T-helper 2 cell (primary cell): ENCODE measurements around the gene KCNJ16.
"Not testable (repeated sequence)": the region's sequence is repeated elsewhere in the genome, so short reads cannot be mapped to it uniquely, and the experiment has no call there.

ENCODE experiments used
- DNase-seq, 5 experiments: peaks; one replicate each; pipeline versions ENCODE4 v3.0.0 to v3.0.0-alpha.2; 2012 to 2022
- total RNA-seq, 2 donors: gene quantifications; one replicate each; lab custom pipeline; 2026; lab: John Stamatoyannopoulos, UW

The KCNJ16 gene
- total RNA-seq, result 0 reads per million in 2 donors

GRCh38 chr17:70074956-70075355, at the start of gene KCNJ16:
KCNJ16 (plus strand) TSS chr17:70075225; CDS start chr17:70132088, 56,863 bp downstream.
- DNase-seq, result no peak

DNA sequence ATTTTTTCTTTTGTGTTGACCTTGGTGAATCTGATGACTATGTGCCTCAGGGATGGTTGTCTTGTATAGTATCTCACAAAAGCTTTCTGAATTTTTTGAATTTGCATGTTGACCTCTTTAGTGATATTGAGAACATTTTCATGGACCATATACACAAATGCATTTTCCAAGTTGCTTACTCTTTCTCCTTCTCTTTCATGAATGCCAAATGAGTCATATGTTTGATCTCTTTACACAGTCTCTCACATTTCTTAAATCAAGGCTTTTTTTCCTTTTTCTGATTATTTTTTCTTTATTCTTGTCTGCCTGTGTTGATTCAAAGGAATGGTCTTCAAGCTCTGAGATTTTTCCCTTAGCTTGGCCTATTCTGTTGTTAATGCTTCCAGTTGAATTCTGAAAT, 46.6 kb upstream of the KCNJ16 start:
- no peak for DNase-seq

- no peak for DNase-seq
Measured at GRCh38 chr17:70028978-70029767, 45.9 kb upstream of the KCNJ16 start.

GRCh38 chr17:70030371-70030770, 44.7 kb upstream of the KCNJ16 start:
- DNase-seq, result no peak

DNA sequence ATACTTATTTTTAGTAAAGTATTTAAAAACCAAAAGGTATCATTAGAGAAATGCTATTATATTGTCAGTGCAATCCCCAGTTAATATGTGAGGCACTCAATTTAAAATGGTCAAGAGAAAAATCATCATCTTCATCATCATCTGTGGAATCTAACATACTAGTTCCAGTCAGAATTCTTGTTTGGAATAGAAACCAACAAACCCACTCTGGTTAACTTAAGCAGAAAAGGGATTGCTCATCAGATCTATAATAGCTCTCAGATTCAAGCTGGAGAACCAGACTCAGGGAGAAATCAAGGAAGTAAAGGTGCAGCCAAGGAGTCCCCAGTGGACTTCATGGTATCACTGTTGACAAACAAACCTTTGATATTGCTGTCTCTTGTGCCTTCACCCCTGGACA, 43.7 kb upstream of the KCNJ16 start:
- no peak for DNase-seq

- DNase-seq, result no peak
Measured at GRCh38 chr17:70033165-70033564, 41.9 kb upstream of the KCNJ16 start.

GRCh38 chr17:70034158-70034557, 40.9 kb upstream of the KCNJ16 start:
- DNase-seq, result no peak

DNA sequence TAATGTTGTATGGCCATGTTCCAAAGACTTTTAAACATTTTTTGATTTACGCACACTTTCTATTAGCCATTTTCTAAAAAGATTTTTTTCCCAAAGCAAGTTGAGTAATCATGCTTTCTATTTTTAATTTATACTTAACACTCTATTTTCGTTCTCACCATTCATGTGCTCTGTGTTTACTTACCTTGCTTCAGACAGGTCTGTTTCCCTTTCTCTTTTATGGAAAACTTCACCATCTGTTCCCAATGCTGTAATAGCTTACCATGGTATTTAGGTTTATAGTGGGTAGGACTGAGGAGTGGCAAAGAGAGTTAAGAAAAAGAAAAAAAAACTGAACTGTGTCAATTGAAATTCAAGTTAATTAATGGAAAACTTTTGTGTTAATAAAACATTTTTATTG, 37.5 kb upstream of the KCNJ16 start:
- DNase-seq, result no peak

- DNase-seq, result no peak
Measured at GRCh38 chr17:70040336-70040735, 34.7 kb upstream of the KCNJ16 start.

DNA sequence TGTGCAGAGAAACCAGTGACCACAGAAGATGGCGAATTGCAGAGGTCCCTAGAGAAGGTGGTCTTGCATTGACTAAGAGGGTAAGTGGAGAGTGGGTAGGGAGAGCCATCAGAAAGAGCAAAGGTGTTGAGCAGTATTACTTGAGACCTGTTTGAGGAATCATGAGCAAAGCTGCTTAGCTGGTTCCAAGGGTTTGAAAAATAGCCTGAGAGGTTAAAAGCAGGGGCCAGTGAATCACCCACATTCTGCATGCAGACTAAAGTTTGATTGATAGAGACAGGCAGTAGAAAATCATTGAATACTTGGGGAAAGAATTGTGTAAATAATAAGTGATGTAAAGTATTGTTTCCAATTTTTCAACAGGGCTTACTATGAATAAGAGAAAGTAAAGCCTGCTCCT, 34.0 kb upstream of the KCNJ16 start:
- DNase-seq, result no peak

GRCh38 chr17:70041540-70041939, 33.5 kb upstream of the KCNJ16 start:
- DNase-seq, result no peak

DNA sequence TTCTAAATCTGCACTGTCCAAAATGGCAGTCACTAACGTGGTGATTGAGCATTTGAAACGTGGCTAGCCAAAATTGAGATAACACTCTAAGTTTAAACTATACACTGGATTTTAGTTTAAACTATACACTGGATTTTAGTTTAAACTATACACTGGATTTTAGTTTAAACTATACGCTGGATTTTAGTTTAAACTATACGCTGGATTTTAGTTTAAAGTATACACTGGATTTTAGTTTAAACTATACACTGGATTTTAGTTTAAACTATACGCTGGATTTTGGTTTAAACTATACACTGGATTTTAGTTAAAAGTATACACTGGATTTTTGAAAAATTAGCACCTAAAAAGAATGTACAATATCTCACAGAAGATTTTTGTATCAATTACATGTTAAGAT, 29.2 kb upstream of the KCNJ16 start:
- DNase-seq, result not testable (repeated sequence)

GRCh38 chr17:70047619-70048419, 27.2 kb upstream of the KCNJ16 start:
- no peak for DNase-seq

DNA sequence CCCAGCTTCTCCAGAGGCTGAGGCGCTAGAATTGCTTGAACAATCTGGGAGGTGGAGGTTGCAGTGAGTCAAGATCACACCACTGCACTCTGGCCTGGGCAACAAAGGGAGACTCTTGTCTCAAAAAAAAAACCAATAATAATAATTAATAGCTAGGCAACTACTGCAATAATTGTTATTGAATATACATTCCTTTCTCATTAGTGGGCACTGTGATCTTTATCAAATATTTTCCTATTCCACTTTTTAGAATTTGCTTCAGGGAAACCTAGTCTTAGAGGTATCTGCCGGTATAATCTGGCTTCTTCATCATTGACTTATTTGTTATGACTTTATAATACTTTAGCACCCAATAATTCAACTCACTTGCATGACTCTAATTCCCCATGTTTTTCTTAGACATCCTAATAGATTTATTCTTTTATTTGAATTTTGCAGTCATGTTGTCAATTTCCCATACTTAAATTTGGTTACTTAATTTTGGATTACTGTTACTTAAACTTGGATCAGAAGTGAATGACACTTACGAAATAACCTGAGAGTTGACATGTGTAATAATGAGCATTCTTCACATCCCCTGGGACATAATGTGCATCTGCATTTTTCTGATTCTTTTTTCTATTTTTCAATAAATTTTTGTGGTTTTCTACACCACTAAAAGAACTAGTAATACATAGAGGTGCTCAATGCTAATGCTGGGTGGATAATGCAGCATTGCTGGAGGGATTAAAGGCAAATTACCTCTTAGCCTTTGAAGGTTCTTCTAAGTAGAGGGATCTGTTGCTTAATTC, 25.0 kb upstream of the KCNJ16 start:
- no peak for DNase-seq

DNA sequence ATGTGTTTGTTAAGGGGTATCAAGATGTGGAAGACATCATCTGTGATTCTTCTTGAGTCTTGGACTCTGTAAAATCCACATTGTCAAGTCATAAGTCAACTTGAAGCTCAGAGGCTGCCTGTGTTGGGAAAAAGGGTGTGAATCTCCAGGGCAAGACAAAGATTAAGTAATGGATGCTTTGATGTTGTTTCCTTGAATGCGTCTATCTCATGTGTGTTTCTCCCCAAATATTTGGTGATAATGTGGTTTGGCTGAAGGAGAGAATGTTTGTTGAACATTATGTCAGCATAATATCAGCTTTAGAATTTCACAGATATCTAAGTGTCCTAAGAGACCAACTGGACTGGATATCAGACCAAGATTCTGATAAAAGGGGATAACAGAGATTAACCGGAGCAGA, 24.1 kb upstream of the KCNJ16 start:
- DNase-seq, result no peak

- DNase-seq, result no peak
Measured at GRCh38 chr17:70053241-70054234, 21.5 kb upstream of the KCNJ16 start.

GRCh38 chr17:70055000-70055399, 20.0 kb upstream of the KCNJ16 start:
- DNase-seq, result no peak

GRCh38 chr17:70059071-70059470, 16.0 kb upstream of the KCNJ16 start:
- peak in 1 of 5 experiments; percentile 43 for DNase-seq

DNA sequence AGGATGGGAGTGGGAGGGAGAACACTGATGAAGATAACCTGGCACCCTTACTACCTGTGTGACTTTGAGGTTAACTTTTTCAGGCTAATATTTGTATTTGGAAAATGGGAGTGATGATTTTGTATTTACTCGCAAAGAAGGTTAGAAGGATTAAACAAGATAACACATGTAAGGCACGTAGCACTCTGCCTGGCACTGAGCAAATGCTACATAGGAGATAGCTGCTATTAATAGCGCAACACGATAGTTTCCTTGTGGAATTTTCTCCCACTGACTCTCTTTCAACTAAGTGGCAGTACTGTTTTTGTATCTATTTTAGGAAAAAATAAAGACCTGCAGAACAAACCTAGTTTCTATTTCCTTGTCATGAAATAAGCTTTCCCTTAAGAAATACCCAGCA, 15.4 kb upstream of the KCNJ16 start:
- DNase-seq, result no peak

DNA sequence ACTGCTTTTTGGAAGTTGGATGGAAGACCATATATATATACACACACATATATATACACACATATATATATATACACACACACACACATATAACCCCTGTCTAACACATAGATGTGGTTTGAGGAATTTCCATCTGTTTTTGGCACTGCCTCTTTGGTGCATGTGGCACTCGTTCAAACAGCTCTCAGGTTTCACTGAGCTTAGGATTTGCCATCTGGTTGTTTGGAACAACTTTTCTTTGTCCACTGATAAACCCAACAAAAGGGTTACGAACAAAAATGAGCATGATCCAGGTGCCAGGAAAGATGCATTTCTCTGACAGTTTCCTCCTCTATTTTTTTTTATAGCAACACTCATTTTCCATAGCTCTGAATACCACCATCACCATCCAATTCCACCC, 14.6 kb upstream of the KCNJ16 start:
- no peak for DNase-seq

- no peak for DNase-seq
Measured at GRCh38 chr17:70067134-70067533, 7.9 kb upstream of the KCNJ16 start.
